ENCODE results near the gene FUT3.
A peak's percentile ranks its signal among the peaks of the same experiment; 100 is the strongest.

FUT3 gene

DNA sequence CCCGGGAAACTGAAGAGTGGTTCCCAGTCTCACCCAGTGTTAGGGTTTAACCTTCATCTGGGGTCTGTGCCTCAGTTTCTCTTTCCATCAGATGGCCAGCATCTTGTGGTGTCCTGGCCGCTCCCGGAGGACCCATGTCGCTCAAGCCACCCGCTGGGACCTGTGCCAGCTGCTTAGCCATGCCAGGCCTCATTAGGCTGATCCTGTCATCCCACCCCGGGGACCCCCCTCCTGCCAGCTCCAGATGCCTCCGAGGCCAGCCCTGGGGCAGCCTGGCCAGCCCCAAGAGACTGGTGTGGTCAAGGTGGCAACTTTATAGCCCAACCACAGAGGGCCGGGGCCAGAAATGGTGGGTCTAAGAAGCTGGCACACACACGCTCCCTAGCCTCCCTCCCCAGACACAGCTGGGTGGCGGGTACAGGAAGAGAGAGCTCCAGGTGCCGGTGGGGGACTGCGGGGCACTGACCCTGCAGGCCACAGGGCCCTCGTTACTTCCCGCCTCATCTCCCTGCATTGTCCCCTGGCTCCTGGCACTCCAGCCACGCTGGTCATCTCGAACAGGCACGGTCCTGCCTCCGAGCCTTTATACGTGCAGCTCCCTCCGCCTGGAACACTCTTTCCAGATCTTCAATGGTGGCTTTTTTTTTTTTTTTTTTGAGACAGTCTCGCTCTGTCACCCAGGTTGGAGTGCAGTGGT is 43.0 kb downstream of the FUT3 start:
- Histone ChIP-seq H3K9me3 (ENCODE audit: control insufficient read depth, low read length) (no peaks in the 10 kb centered on the region), H3K4me1 (ENCODE audit: control insufficient read depth, insufficient read depth, low read length) (peaks cover 8% of the 10 kb centered on the region), H3K4me3 (ENCODE audit: insufficient read depth, low read depth, low read length) (no peak overlapping the region), H3K27me3 (ENCODE audit: control insufficient read depth, insufficient read depth, low read length, poor library complexity, severe bottlenecking) (peaks cover 20% of the 10 kb centered on the region), H3K36me3 (ENCODE audit: control insufficient read depth, insufficient read depth, low read length) (no peaks in the 10 kb centered on the region), H3K27ac (ENCODE audit: insufficient read depth, low read depth, low read length, poor library complexity, severe bottlenecking) (no peak overlapping the region)
- 93 to 95% methylated on average over 20 of the region's 21 CpGs for WGBS, 2 experiments

GRCh38 chr19:5806905-5807304 is 44.3 kb downstream of the FUT3 start:
- Histone ChIP-seq H3K4me1 (ENCODE audit: control insufficient read depth, insufficient read depth, low read length) (peaks cover 8% of the 10 kb centered on the region), H3K27me3 (ENCODE audit: control insufficient read depth, insufficient read depth, low read length, poor library complexity, severe bottlenecking) (peaks cover 24% of the 10 kb centered on the region), H3K4me3 (ENCODE audit: insufficient read depth, low read depth, low read length) (no peak overlapping the region), H3K27ac (ENCODE audit: insufficient read depth, low read depth, low read length, poor library complexity, severe bottlenecking) (no peak overlapping the region), H3K9me3 (ENCODE audit: control insufficient read depth, low read length) (no peaks in the 10 kb centered on the region), H3K36me3 (ENCODE audit: control insufficient read depth, insufficient read depth, low read length) (no peaks in the 10 kb centered on the region)
- WGBS, 2 experiments = 92% methylated on average over 5 of the region's 5 CpGs

DNA sequence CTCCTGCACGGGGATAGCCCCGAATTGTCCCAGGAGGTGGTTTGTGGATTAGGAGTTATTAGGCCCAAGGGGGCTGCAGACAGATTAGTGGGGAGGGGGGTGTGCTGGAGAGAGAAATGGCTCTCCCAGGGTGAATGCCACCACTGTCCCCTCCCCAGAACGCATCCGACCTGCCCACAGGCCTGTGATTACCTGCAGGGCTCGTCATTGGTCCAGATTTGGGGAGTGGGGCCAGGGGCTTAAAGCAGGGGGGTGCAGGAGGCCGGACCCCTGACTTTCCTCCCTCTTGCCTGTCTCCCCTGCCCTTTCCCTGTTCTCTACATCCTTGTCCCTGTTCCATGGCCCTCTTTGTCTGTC is 45.1 kb downstream of the FUT3 start:
- H3K36me3 ChIP-seq (ENCODE audit: control insufficient read depth, insufficient read depth, low read length) = no peaks in the 10 kb centered on the region
- WGBS, 2 experiments = 21 to 26% methylated on average over 6 of the region's 6 CpGs
- H3K4me3 ChIP-seq (ENCODE audit: insufficient read depth, low read depth, low read length) = peak overlapping the region; percentile 40
- H3K9me3 ChIP-seq (ENCODE audit: control insufficient read depth, low read length) = no peaks in the 10 kb centered on the region
- H3K4me1 ChIP-seq (ENCODE audit: control insufficient read depth, insufficient read depth, low read length) = peaks cover 8% of the 10 kb centered on the region
- H3K27ac ChIP-seq (ENCODE audit: insufficient read depth, low read depth, low read length, poor library complexity, severe bottlenecking) = no peak overlapping the region
- peaks cover 25% of the 10 kb centered on the region for H3K27me3 ChIP-seq (ENCODE audit: control insufficient read depth, insufficient read depth, low read length, poor library complexity, severe bottlenecking)

DNA sequence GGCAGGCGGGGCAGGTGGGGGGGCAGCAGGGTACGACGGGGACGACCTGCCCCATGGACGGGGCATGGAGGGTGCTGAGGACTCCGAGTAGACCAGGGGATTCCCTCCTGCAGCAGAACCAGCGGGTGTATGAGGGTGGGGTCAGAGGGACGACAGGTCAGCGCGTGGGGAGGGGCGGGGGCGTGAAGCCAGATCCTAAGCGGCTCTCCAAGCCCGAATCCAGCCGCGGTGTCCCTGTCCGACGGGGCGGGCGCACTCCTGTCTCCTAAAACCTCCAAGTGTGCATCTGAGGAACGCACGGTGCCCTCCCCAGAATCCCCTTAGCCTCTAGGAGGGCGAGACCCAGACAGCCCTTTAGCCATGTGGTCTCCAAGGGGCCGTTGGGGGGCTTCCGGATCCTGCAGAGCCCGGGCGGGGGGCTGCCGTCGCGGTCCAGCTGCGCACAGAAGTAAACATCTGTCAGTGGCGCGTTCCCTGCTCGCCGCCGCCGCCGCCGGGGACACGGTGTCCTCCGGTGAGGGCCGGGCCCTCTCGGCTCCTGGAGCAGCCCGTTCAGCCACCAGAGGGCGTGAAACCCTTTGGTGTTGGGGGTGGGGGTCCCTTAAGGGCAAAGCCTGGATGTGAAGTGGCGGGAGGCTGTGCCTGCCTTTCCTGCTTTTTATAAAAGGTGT is 45.7 kb downstream of the FUT3 start:
- Histone ChIP-seq H3K27ac (ENCODE audit: insufficient read depth, low read depth, low read length, poor library complexity, severe bottlenecking) (no peak overlapping the region), H3K4me3 (ENCODE audit: insufficient read depth, low read depth, low read length) (peak overlapping the region; percentile 40)
- 1 to 2% methylated on average over 46 of the region's 46 CpGs for WGBS, 2 experiments

GRCh38 chr19:5804516-5805461 is 46.5 kb downstream of the FUT3 start, which contains the start of gene NRTN:
TSS of gene NRTN (plus strand) at chr19:5805067. CDS start at chr19:5824166, 19,099 bp downstream.
- peak within 1 kb of the TSS; percentile 40 for H3K4me3 ChIP-seq (ENCODE audit: insufficient read depth, low read depth, low read length)
- H3K27me3 ChIP-seq (ENCODE audit: control insufficient read depth, insufficient read depth, low read length, poor library complexity, severe bottlenecking) = peaks cover 25% of the 10 kb centered on the region
- H3K36me3 ChIP-seq (ENCODE audit: control insufficient read depth, insufficient read depth, low read length) = no peaks in the 10 kb centered on the region
- no peak within 1 kb of the TSS for H3K27ac ChIP-seq (ENCODE audit: insufficient read depth, low read depth, low read length, poor library complexity, severe bottlenecking)
- 3% methylated on average over 106 of the region's 107 CpGs for WGBS, 2 experiments
- H3K4me1 ChIP-seq (ENCODE audit: control insufficient read depth, insufficient read depth, low read length) = peaks cover 8% of the 10 kb centered on the region
- no peaks in the 10 kb centered on the region for H3K9me3 ChIP-seq (ENCODE audit: control insufficient read depth, low read length)

More for the DNA sequence above, 45.7 kb downstream of the FUT3 start:
- no peaks in the 10 kb centered on the region for H3K36me3 ChIP-seq (ENCODE audit: control insufficient read depth, insufficient read depth, low read length)
- no peaks in the 10 kb centered on the region for H3K9me3 ChIP-seq (ENCODE audit: control insufficient read depth, low read length)
- H3K27me3 ChIP-seq (ENCODE audit: control insufficient read depth, insufficient read depth, low read length, poor library complexity, severe bottlenecking) = peaks cover 25% of the 10 kb centered on the region
- peaks cover 8% of the 10 kb centered on the region for H3K4me1 ChIP-seq (ENCODE audit: control insufficient read depth, insufficient read depth, low read length)

- 4 to 5% methylated on average over 54 of the region's 54 CpGs for WGBS, 2 experiments
- H3K27ac ChIP-seq (ENCODE audit: insufficient read depth, low read depth, low read length, poor library complexity, severe bottlenecking) = no peak overlapping the region
Observed at GRCh38 chr19:5803752-5804515, 47.3 kb downstream of the FUT3 start.

GRCh38 chr19:5803441-5803751 is 47.9 kb downstream of the FUT3 start:
- WGBS, 2 experiments = 26 to 29% methylated on average over 8 of the region's 8 CpGs
- H3K36me3 ChIP-seq (ENCODE audit: control insufficient read depth, insufficient read depth, low read length) = no peaks in the 10 kb centered on the region
- peak overlapping the region; percentile 27 for H3K4me3 ChIP-seq (ENCODE audit: insufficient read depth, low read depth, low read length)
- peaks cover 25% of the 10 kb centered on the region for H3K27me3 ChIP-seq (ENCODE audit: control insufficient read depth, insufficient read depth, low read length, poor library complexity, severe bottlenecking)
- no peak overlapping the region for H3K27ac ChIP-seq (ENCODE audit: insufficient read depth, low read depth, low read length, poor library complexity, severe bottlenecking)
- no peaks in the 10 kb centered on the region for H3K9me3 ChIP-seq (ENCODE audit: control insufficient read depth, low read length)
- peaks cover 8% of the 10 kb centered on the region for H3K4me1 ChIP-seq (ENCODE audit: control insufficient read depth, insufficient read depth, low read length)

More at GRCh38 chr19:5803752-5804515, 47.3 kb downstream of the FUT3 start:
- Histone ChIP-seq H3K9me3 (ENCODE audit: control insufficient read depth, low read length) (no peaks in the 10 kb centered on the region), H3K4me1 (ENCODE audit: control insufficient read depth, insufficient read depth, low read length) (peaks cover 8% of the 10 kb centered on the region), H3K27me3 (ENCODE audit: control insufficient read depth, insufficient read depth, low read length, poor library complexity, severe bottlenecking) (peaks cover 25% of the 10 kb centered on the region), H3K4me3 (ENCODE audit: insufficient read depth, low read depth, low read length) (peak overlapping the region; percentile 27), H3K36me3 (ENCODE audit: control insufficient read depth, insufficient read depth, low read length) (no peaks in the 10 kb centered on the region)

- Histone ChIP-seq H3K9me3 (ENCODE audit: control insufficient read depth, low read length) (no peaks in the 10 kb centered on the region), H3K36me3 (ENCODE audit: control insufficient read depth, insufficient read depth, low read length) (no peaks in the 10 kb centered on the region), H3K27ac (ENCODE audit: insufficient read depth, low read depth, low read length, poor library complexity, severe bottlenecking) (no peak overlapping the region), H3K4me3 (ENCODE audit: insufficient read depth, low read depth, low read length) (no peak overlapping the region), H3K27me3 (ENCODE audit: control insufficient read depth, insufficient read depth, low read length, poor library complexity, severe bottlenecking) (peaks cover 25% of the 10 kb centered on the region), H3K4me1 (ENCODE audit: control insufficient read depth, insufficient read depth, low read length) (peaks cover 8% of the 10 kb centered on the region)
- WGBS, 2 experiments = 28 to 31% methylated on average over 33 of the region's 33 CpGs
Observed at GRCh38 chr19:5801796-5802619, 49.2 kb downstream of the FUT3 start.
